Breast epithelium (tissue), 3 donors: ENCODE results near the gene ADGRL3.

Source experiments
- CTCF ChIP-seq, 3 donors: fragments of 450-650 bp; IDR thresholded peaks; one replicate each; pipeline ENCODE4 v1.5.1; 2016 to 2017; ENCODE audit warnings: antibody characterized with exemption in 3 of 3, mild to moderate bottlenecking in 3 of 3, moderate library complexity in 3 of 3
- POLR2A ChIP-seq: fragments of 450-650 bp; IDR thresholded peaks from one replicate; pipeline ENCODE4 v1.6.1; 2016; ENCODE audit warnings: antibody characterized with exemption, mild to moderate bottlenecking, moderate library complexity

GRCh38 chr4:61561028-61561427, 360.9 kb downstream of the ADGRL3 start:
- TF ChIP-seq POLR2A (no peak), CTCF (IDR thresholded peaks at IDR 0.05) (no peak)
